Activated T-cell treated with anti-CD3 and anti-CD28 coated beads, Interleukin-2, amount 50 U/mL, for 4 hours (primary cell): Measurements from ENCODE around the gene TACSTD2. TPM values are rescaled to one million over a fixed set of nuclear protein-coding genes. Genes with fewer than 3 reads are reported as not detected.

Experiments
- ATAC-seq, 2 donors: fragments of 200-7000 bp; cut with Tn5 transposase; one replicate each; pipeline ENCODE4 v1.10.0; 2021
- DNase-seq: peaks from one replicate; pipeline ENCODE4 v3.0.0-alpha.2; 2020
- H3K27me3 Mint-ChIP-seq: one replicate; pipeline ENCODE4 v1.8.0; 2021; ENCODE audit warnings: low read depth, mixed read lengths
- H3K36me3 Mint-ChIP-seq: one replicate; pipeline ENCODE4 v1.8.0; 2022; ENCODE audit warnings: mixed read lengths; ENCODE audit not compliant: insufficient read depth
- H3K4me1 Mint-ChIP-seq: one replicate; pipeline ENCODE4 v1.8.0; 2021; ENCODE audit warnings: low read depth, mixed read lengths
- H3K4me3 Mint-ChIP-seq: one replicate; pipeline ENCODE4 v1.8.0; 2021; ENCODE audit warnings: mild to moderate bottlenecking, moderate library complexity, mixed read lengths
- H3K9me3 Mint-ChIP-seq: one replicate; pipeline ENCODE4 v1.8.0; 2021; ENCODE audit warnings: mixed read lengths
- total RNA-seq, 3 donors: library from RNA; stranded (reverse); gene quantifications; one replicate each; pipeline ENCODE4 v1.2.1, GENCODE V29; 2021

The TACSTD2 gene
- total RNA-seq, 3 donors from 2014 or later: 0.08 to 0.11 TPM; not detected in 1

- peaks cover 4% of the 10 kb centered on the region for H3K4me1 Mint-ChIP-seq
- H3K27me3 Mint-ChIP-seq: no peaks in the 10 kb centered on the region
- H3K9me3 Mint-ChIP-seq: no peaks in the 10 kb centered on the region
- H3K36me3 Mint-ChIP-seq: peaks cover 10% of the 10 kb centered on the region
- no peak for DNase-seq
- no peak for ATAC-seq
- H3K4me3 Mint-ChIP-seq: no peak overlapping the region
These were observed 48.5 kb downstream of the TACSTD2 start for GRCh38 chr1:58528518-58528917.

Other genes with a start within 250 kb of the TACSTD2 start
- 1 to 10 TPM; 5.4 to 5.6 (median 5.4) TPM for gene OMA1, start 30.5 kb downstream of the TACSTD2 start, total RNA-seq
- 10 to 100 TPM; 24.0 to 26.3 (median 25.5) TPM for gene MYSM1, start 122.8 kb upstream of the TACSTD2 start, total RNA-seq
- gene JUN, start 206.8 kb upstream of the TACSTD2 start, total RNA-seq: 10 to 100 TPM; 19.9 to 27.3 (median 24.5) TPM